Fibroblast of peridontal ligament (primary cell): Measurements from ENCODE around the gene LRIT2.
A peak's percentile ranks its signal among the peaks of the same experiment; 100 is the strongest.

ENCODE experiments used
- DNase-seq: peaks from one replicate; pipeline ENCODE4 v3.0.0-alpha.2; 2010; ENCODE audit errors: extremely low read depth

Gene LRIT2

DNA sequence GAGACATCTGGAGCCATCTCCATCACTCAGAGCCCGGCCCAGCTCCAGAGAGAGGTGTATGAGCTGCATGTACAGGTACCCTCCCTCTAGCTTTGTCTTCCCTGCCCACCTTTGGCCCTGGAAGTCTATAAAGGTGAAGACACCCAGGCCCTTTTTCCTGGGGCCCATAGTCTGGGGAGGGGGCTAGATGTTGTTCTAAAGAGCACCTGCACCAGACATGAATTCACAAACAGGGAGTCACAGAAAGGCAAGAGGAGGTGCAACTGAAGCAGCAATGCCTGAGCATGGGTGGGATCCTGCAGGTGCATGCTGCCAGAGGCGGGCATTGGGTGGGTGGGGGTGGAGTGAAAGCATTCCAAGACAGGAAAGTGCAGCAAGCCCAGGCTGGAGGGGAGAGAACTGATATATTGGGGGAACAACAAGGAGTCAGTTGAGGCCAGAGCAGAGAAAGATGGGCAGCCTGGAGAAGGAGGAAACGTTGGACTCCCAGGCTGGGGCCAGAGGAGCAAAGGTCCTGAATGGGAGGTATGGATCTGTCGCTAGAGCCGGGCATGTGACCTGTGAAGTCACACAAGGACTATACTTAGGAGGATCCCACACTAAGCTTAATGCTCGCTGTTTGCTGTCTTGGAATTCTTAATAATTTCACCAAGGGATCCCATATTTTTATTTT lies 19.4 kb downstream of the LRIT2 start:
- no peak for DNase-seq

DNA sequence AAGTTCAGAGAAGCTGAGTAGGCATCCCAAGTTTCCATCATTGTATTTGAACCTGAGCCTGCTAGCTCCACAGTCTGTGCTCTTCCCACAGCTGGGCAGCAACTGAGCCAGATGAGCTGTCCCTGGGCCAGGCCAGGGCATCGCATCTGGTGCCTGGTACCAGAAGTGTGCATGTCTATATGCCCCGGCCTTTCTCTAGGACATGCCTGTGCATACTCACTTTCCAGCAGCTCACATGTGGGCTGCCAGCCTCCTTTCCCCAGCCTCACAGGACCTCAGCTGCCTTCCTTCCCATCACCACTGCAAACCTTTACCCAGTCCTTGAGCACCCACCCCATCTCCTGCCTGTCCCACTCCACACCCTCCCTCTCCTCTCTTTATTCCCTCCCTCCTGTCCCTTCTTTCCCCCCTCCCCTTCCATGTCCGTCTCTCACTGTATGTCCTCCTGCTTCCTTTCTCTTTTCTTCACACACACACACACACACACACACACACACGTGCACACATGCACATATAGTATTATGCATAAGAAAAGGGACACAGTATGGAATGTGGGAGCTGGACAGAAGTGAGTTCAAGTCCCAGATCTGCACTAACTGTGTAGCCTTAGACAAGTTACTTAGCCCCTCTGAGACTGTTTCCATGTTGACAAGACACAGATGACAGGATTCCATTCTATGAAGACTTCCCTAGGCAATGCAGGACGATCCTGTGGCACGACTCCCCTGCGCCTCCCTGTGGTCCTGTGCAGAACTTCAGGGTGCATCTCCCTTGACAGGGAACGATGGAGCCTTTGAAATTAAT lies 20.1 kb downstream of the LRIT2 start:
- DNase-seq, result peak; percentile 17

- DNase-seq, result no peak
These were observed 20.7 kb downstream of the LRIT2 start for GRCh38 chr10:84204610-84205009.

- no peak for DNase-seq
These were observed 21.2 kb downstream of the LRIT2 start for GRCh38 chr10:84204122-84204521.

- DNase-seq, result no peak
These were observed 23.0 kb downstream of the LRIT2 start for GRCh38 chr10:84202349-84202748.

DNA sequence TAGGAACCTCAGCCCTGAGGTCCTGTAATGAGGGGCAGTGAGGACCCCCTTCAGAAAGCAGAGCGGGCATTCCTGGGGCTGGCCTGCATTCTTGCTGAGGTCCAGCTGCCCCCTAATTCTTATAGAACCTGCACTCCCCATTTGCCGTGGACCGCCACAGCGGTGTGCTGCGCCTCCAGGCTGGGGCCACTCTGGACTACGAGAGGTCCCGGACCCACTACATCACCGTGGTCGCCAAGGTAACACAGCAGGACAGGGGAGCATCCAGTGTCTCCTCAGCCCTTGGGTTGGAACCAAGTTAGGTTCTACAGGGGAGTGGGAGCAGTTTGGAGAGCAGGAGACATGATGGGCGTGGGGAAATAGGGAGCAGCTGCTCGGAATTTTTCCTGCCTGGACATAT lies 23.7 kb downstream of the LRIT2 start:
- DNase-seq, result no peak

GRCh38 chr10:84201244-84201606 lies 24.1 kb downstream of the LRIT2 start:
- DNase-seq, result no peak

- DNase-seq, result no peak
These were observed 24.7 kb downstream of the LRIT2 start for GRCh38 chr10:84200537-84201243.

DNA sequence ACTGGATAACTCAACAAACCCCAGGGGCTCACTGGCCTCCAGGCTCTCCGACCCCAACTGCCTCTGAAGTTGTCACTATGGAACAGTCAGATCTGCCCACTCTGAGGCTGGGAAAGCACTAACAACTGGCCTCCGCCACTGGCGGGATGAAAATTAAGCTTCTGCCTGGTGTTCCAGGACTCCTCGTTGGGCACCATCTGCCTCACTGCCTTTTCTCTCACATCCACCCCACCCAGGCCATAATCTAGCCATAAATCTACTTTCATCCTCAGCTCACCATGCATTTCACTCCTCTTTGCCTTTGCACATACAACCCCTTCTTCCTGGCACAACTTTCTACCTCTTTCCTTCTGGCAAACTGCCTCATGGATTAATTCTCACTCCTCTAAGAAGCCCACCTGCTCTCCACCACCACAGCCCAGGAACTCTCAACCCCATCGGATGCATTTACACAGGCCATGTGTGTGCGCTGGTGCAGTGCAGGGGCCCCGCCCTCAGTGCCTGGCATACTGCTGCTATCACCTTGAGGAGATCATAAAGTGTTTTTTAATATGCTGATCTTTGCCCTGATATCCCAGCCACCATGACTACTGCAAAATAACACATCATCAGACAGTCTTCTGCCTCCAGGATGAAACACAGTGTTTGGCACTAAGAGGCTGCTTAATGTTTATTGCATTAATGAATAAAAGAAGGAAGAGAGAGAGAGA lies 27.0 kb downstream of the LRIT2 start:
- no peak for DNase-seq

- DNase-seq, result no peak
These were observed 27.7 kb downstream of the LRIT2 start for GRCh38 chr10:84197643-84198042.

GRCh38 chr10:84196941-84197340 lies 28.4 kb downstream of the LRIT2 start:
- DNase-seq, result no peak

DNA sequence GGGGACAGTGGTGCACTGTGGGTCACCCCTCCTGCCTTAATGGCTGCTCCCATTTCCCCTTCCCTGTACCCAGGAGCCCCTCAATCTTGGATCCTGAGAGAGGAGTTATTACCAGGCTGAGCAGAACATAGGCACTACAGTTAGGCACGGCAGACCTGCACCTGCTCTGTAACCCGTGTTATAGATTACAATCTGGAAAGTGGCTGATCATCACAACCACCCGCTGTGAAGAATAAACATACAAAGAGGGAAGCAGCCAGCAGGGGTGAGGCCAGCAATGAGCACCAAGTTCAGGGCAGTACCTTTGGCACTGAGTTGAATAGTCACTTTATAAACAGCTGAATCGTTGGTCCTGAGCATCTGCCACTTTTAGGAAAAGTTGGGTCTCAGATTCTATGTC lies 29.3 kb downstream of the LRIT2 start:
- no peak for DNase-seq

GRCh38 chr10:84195044-84195830 lies 30.1 kb downstream of the LRIT2 start:
- no peak for DNase-seq

- DNase-seq, result no peak
These were observed 30.8 kb downstream of the LRIT2 start, which contains the start of gene CDHR1 for GRCh38 chr10:84194424-84195043. CDHR1 (plus strand) TSS chr10:84194537; CDS start chr10:84194761, 224 bp downstream.

GRCh38 chr10:84193846-84194423 lies 31.4 kb downstream of the LRIT2 start:
- DNase-seq, result no peak

GRCh38 chr10:84193327-84193726 lies 32.0 kb downstream of the LRIT2 start:
- no peak for DNase-seq

DNA sequence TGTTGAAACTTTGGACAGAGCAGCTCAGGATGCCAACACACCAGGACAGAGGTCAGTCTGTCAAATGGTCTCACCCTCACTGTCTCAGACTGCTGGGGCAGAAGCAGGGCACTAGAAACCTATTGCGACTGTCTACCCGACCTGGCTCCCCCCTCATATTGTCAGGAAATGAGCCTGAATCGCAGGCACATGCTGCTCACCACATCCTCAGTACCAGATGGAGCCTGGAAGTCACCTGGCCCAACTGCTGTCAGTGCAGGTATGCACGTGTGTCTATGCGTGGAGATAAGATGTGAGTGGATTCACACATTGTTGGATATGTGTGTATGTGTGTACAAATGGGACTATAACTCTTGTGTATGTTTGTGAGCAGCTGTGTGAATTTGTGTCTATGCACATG lies 34.2 kb downstream of the LRIT2 start:
- DNase-seq, result no peak

DNA sequence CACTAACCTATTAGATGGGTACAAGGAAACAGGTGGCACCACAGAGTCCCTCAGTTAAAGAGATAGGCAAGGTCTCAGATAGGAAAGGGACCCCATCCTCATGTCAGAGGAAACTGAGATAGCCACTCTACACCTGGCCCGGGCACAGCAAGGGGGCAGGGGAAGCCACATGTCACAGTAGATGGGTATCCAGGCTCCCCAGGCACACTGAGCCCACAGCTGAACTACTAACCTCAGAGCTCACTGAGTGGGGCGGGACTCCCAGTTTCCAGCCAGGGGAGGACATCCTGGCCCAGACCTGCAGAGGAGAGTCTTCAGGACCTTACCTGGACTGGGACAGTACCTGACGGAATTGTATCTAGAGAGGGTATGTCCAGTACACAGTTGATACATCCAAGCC lies 34.7 kb downstream of the LRIT2 start:
- no peak for DNase-seq

DNA sequence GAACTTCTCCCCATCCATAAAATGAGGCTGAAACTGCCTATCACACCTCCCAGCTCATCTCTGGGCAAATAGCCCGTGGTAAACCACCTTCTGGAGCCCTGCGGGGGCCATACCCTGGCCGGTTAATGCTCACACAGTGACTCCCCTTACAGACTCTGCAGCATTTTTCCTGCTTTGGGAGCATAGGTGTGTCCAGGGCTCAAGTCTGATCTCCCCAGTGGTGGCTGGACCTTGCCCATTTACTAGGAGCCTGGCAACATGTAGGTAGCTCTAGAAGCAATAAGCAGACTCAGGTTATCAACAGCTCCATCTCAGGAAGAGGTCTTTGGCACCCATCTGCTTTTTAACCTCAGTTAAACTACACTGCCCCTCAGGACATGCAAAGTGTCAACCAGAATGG lies 36.5 kb downstream of the LRIT2 start:
- no peak for DNase-seq

GRCh38 chr10:84185526-84186175 lies 39.7 kb downstream of the LRIT2 start:
- no peak for DNase-seq
